Measurements from ENCODE around the gene RRAD.
"Not testable (repeated sequence)": the region's sequence is repeated elsewhere in the genome, so short reads cannot be mapped to it uniquely, and the experiment has no call there.

The RRAD gene

GRCh38 chr16:66899310-66899944 is 25.9 kb downstream of the RRAD start:
- DNase-seq (ENCODE audit: low read depth, low spot score) = no peak
- TF ChIP-seq FOXP2 (optimal IDR thresholded peaks at IDR 0.05; ENCODE audit: control extremely low read depth, extremely low read length, insufficient read depth) (no peak), EZH2 (IDR thresholded peaks at IDR 0.05) (no peak), POLR2AphosphoS5 (IDR thresholded peaks at IDR 0.05; ENCODE audit: borderline replicate concordance, low read depth, low read length) (no peak)
- Histone ChIP-seq H3K4me3 (no peak overlapping the region), H3K36me3 (ENCODE audit: insufficient read depth, low read length) (no peaks in the 10 kb centered on the region), H3K9me3 (ENCODE audit: low read depth, low read length) (no peaks in the 10 kb centered on the region), H3K9ac (ENCODE audit: insufficient read length) (no peak overlapping the region), H3K27ac (no peak overlapping the region)

DNA sequence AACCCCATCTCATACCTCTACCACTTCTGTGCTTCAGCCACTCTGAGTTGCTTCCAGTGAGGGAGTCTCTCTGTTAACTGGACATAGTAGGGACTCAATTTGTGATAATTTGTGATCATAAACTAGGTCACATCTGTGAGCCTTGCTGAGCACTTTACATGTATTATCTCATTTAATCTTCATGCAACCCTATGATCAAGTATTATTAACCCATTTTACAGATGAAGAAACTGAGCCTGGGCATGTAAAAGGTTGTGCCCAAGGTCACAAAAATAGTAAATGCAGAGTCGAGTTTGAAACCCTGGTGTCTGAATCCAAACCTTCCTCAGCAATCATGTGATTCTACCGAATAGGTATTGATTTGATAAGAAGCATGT is 26.4 kb downstream of the RRAD start:
- H3K9ac ChIP-seq (ENCODE audit: insufficient read length) = no peak overlapping the region
- no peak for DNase-seq (ENCODE audit: low read depth, low spot score)
- H3K36me3 ChIP-seq (ENCODE audit: insufficient read depth, low read length) = no peaks in the 10 kb centered on the region
- no peak for TF ChIP-seq FOXP2 (optimal IDR thresholded peaks at IDR 0.05; ENCODE audit: control extremely low read depth, extremely low read length, insufficient read depth)
- TF ChIP-seq EZH2 (IDR thresholded peaks at IDR 0.05) = no peak
- TF ChIP-seq POLR2AphosphoS5 (IDR thresholded peaks at IDR 0.05; ENCODE audit: borderline replicate concordance, low read depth, low read length) = no peak
- H3K9me3 ChIP-seq (ENCODE audit: low read depth, low read length) = no peaks in the 10 kb centered on the region
- no peak overlapping the region for H3K27ac ChIP-seq
- no peak overlapping the region for H3K4me3 ChIP-seq

DNA sequence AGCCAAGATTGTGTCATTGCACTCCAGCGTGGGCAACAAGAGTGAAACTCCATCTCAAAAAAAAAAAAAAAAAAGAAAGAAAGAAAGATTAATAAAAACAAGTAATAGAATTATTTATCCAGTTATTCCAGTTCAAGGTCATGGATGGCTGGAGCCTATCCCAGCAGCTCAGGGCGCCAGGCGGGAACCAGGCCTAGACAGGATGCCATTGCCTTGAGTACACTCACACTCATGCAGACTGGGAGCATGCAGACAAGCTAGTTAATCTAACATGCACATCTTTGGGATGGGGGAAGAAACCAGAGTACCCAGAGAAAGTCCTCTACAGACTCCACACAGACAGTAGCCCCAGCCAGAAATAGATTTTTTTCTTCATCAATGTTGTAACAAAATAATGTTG is 27.1 kb downstream of the RRAD start:
- no peak for TF ChIP-seq POLR2AphosphoS5 (IDR thresholded peaks at IDR 0.05; ENCODE audit: borderline replicate concordance, low read depth, low read length)
- TF ChIP-seq FOXP2 (optimal IDR thresholded peaks at IDR 0.05; ENCODE audit: control extremely low read depth, extremely low read length, insufficient read depth) = no peak
- no peak for TF ChIP-seq EZH2 (IDR thresholded peaks at IDR 0.05)
- Histone ChIP-seq H3K9ac (ENCODE audit: insufficient read length) (no peak overlapping the region), H3K27ac (no peak overlapping the region), H3K9me3 (ENCODE audit: low read depth, low read length) (no peaks in the 10 kb centered on the region), H3K4me3 (no peak overlapping the region), H3K36me3 (ENCODE audit: insufficient read depth, low read length) (no peaks in the 10 kb centered on the region)
- no peak for DNase-seq (ENCODE audit: low read depth, low spot score)

DNA sequence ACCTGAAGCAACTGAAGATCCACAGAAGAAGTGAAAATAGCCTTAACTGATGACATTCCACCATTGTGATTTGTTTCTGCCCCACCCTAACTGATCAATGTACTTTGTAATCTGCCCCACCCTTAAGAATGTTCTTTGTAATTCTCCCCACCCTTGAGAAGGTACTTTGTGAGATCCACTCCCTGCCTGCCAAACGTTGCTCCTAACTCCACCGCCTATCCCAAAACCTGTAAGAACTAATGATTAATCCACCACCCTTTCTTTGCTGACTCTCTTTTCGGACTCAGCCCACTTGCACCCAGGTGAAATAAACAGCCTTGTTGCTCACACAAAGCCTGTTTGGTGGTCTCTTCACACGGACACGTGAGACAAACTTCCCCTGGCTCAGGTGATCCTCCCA is 28.7 kb downstream of the RRAD start:
- not testable (repeated sequence) for H3K36me3 ChIP-seq (ENCODE audit: insufficient read depth, low read length); H3K4me3 ChIP-seq; H3K9me3 ChIP-seq (ENCODE audit: low read depth, low read length); H3K27ac ChIP-seq; H3K9ac ChIP-seq (ENCODE audit: insufficient read length); DNase-seq (ENCODE audit: low read depth, low spot score)

GRCh38 chr16:66895999-66896398 is 29.3 kb downstream of the RRAD start:
- no peak overlapping the region for H3K4me3 ChIP-seq
- H3K9me3 ChIP-seq (ENCODE audit: low read depth, low read length) = no peaks in the 10 kb centered on the region
- no peak overlapping the region for H3K9ac ChIP-seq (ENCODE audit: insufficient read length)
- no peaks in the 10 kb centered on the region for H3K36me3 ChIP-seq (ENCODE audit: insufficient read depth, low read length)
- DNase-seq (ENCODE audit: low read depth, low spot score) = no peak
- TF ChIP-seq POLR2AphosphoS5 (IDR thresholded peaks at IDR 0.05; ENCODE audit: borderline replicate concordance, low read depth, low read length) = no peak
- TF ChIP-seq FOXP2 (optimal IDR thresholded peaks at IDR 0.05; ENCODE audit: control extremely low read depth, extremely low read length, insufficient read depth) = no peak
- no peak for TF ChIP-seq EZH2 (IDR thresholded peaks at IDR 0.05)
- H3K27ac ChIP-seq = no peak overlapping the region

- no peak overlapping the region for H3K27ac ChIP-seq
- no peaks in the 10 kb centered on the region for H3K9me3 ChIP-seq (ENCODE audit: low read depth, low read length)
- no peaks in the 10 kb centered on the region for H3K36me3 ChIP-seq (ENCODE audit: insufficient read depth, low read length)
- DNase-seq (ENCODE audit: low read depth, low spot score) = no peak
- no peak overlapping the region for H3K4me3 ChIP-seq
- no peak overlapping the region for H3K9ac ChIP-seq (ENCODE audit: insufficient read length)
- no peak for TF ChIP-seq POLR2AphosphoS5 (IDR thresholded peaks at IDR 0.05; ENCODE audit: borderline replicate concordance, low read depth, low read length)
- TF ChIP-seq FOXP2 (optimal IDR thresholded peaks at IDR 0.05; ENCODE audit: control extremely low read depth, extremely low read length, insufficient read depth) = no peak
- TF ChIP-seq EZH2 (IDR thresholded peaks at IDR 0.05) = no peak
Measured at GRCh38 chr16:66895689-66895979, 29.7 kb downstream of the RRAD start.

- no peak for DNase-seq (ENCODE audit: low read depth, low spot score)
- TF ChIP-seq FOXP2 (optimal IDR thresholded peaks at IDR 0.05; ENCODE audit: control extremely low read depth, extremely low read length, insufficient read depth) (no peak), POLR2AphosphoS5 (IDR thresholded peaks at IDR 0.05; ENCODE audit: borderline replicate concordance, low read depth, low read length) (no peak)
- H3K4me3 ChIP-seq = no peak overlapping the region
- no peaks in the 10 kb centered on the region for H3K9me3 ChIP-seq (ENCODE audit: low read depth, low read length)
- no peak overlapping the region for H3K9ac ChIP-seq (ENCODE audit: insufficient read length)
- no peak overlapping the region for H3K27ac ChIP-seq
- H3K36me3 ChIP-seq (ENCODE audit: insufficient read depth, low read length) = no peaks in the 10 kb centered on the region
Measured at GRCh38 chr16:66894948-66895688, 30.2 kb downstream of the RRAD start.

GRCh38 chr16:66894055-66894454 is 31.3 kb downstream of the RRAD start:
- Histone ChIP-seq H3K4me3 (no peak overlapping the region), H3K9ac (ENCODE audit: insufficient read length) (no peak overlapping the region), H3K36me3 (ENCODE audit: insufficient read depth, low read length) (no peaks in the 10 kb centered on the region), H3K9me3 (ENCODE audit: low read depth, low read length) (no peaks in the 10 kb centered on the region), H3K27ac (no peak overlapping the region)
- TF ChIP-seq EZH2 (IDR thresholded peaks at IDR 0.05) (no peak), FOXP2 (optimal IDR thresholded peaks at IDR 0.05; ENCODE audit: control extremely low read depth, extremely low read length, insufficient read depth) (no peak)
- no peak for DNase-seq (ENCODE audit: low read depth, low spot score)

DNA sequence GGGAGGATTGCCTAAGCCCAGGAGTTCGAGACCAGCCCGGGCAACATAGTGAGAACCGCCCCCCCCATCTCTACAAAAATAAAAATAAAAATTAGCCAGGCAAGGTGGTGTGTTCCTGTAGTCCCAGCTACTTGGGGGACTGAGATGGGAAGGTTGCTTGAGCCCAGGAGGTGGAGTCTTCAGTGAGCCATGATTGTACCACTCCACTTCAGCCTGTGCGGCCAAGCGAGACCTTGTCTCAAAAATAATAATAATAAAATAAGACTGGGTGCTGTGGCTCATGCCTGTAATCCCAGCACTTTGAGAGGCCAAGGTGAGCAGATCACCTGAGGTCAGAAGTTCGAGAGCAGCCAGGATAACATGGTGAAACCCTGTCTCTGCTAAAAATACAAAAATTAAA is 33.5 kb downstream of the RRAD start:
- no peak overlapping the region for H3K4me3 ChIP-seq
- no peaks in the 10 kb centered on the region for H3K36me3 ChIP-seq (ENCODE audit: insufficient read depth, low read length)
- H3K27ac ChIP-seq = no peak overlapping the region
- no peaks in the 10 kb centered on the region for H3K9me3 ChIP-seq (ENCODE audit: low read depth, low read length)
- DNase-seq (ENCODE audit: low read depth, low spot score) = no peak
- TF ChIP-seq EZH2 (IDR thresholded peaks at IDR 0.05) (no peak), FOXP2 (optimal IDR thresholded peaks at IDR 0.05; ENCODE audit: control extremely low read depth, extremely low read length, insufficient read depth) (no peak), POLR2AphosphoS5 (IDR thresholded peaks at IDR 0.05; ENCODE audit: borderline replicate concordance, low read depth, low read length) (no peak)
- H3K9ac ChIP-seq (ENCODE audit: insufficient read length) = no peak overlapping the region

Measured in SK-N-MC (cell line).